ENCODE data around the gene CLCN5.

DNA sequence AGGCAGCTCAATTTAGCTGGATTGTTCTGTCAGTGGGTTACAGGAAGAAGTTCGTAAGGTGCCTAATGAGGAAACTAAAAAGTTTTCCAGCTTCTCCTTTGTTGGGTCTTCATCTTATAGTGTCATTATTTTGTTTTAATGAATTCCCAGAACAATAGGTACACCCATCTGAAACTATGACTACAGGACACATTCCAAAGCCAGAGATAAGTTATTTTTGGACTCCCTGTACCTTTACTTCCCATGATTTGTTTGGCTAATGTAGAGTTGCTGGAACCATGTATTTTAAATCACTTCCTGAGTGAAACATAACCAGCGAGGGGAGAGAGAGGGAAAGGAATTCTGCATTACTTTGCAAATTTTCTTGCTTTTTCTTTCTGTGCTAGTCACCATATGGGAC is 114.0 kb downstream of the CLCN5 start:
- TF ChIP-seq, protein P1, sequence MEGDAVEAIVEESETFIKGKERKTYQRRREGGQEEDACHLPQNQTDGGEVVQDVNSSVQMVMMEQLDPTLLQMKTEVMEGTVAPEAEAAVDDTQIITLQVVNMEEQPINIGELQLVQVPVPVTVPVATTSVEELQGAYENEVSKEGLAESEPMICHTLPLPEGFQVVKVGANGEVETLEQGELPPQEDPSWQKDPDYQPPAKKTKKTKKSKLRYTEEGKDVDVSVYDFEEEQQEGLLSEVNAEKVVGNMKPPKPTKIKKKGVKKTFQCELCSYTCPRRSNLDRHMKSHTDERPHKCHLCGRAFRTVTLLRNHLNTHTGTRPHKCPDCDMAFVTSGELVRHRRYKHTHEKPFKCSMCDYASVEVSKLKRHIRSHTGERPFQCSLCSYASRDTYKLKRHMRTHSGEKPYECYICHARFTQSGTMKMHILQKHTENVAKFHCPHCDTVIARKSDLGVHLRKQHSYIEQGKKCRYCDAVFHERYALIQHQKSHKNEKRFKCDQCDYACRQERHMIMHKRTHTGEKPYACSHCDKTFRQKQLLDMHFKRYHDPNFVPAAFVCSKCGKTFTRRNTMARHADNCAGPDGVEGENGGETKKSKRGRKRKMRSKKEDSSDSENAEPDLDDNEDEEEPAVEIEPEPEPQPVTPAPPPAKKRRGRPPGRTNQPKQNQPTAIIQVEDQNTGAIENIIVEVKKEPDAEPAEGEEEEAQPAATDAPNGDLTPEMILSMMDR (IDR thresholded peaks at IDR 0.05), result no peak
- TF ChIP-seq POLR2A (IDR thresholded peaks at IDR 0.05), result no peak
